ENCODE measurements around the gene TRIM2. TPM values are rescaled to one million over a fixed set of nuclear protein-coding genes. Genes with fewer than 3 reads are reported as not detected.

The TRIM2 gene
- total RNA-seq, 6 donors from 2014 or later = 17.6 to 45.1 (median 30.2) TPM

DNA sequence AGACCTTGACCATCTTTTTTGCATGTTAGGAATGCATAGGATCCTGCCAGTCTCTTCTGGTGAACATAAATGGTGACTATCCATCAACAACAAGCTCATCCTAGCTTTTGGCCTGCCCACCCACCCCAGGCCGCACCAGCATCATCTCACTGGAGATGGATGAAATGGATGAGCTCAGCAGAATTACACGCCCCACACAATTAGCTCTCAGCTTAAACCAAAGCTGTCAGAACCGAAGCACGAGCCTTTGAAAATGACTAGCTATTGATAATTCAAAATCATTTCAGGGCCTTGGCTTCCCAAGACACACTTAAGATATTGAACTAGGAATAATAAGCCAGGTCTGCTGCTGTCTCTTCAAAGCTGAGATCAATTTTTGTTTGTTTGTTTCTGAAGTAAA lies 77.8 kb downstream of the TRIM2 start:
- no peak for ATAC-seq (ENCODE audit: low FRiP score in 2 of 2)

GRCh38 chr4:153283260-153283659 lies 79.0 kb downstream of the TRIM2 start:
- TF ChIP-seq POLR2A (IDR thresholded peaks at IDR 0.05) (no peak), POLR2AphosphoS5 (IDR thresholded peaks at IDR 0.05) (no peak)
- Histone ChIP-seq H3K4me3 (no peak overlapping the region), H3K36me3 (no peaks in the 10 kb centered on the region), H3K27me3 (no peaks in the 10 kb centered on the region), H3K4me1 (no peaks in the 10 kb centered on the region), H3K27ac (no peak overlapping the region), H3K9me3 (peaks cover 0 to 8% (median 2%) of the 10 kb centered on the region in 4 donors)
- WGBS, 2 donors = 97% methylated on average over 3 of the region's 3 CpGs
- ATAC-seq (ENCODE audit: low FRiP score in 2 of 2) = no peak
- no peak for DNase-seq

More for the DNA sequence above, 77.8 kb downstream of the TRIM2 start:
- Histone ChIP-seq H3K4me1 (no peaks in the 10 kb centered on the region), H3K9me3 (peaks cover 0 to 8% (median 2%) of the 10 kb centered on the region in 4 donors), H3K36me3 (peaks cover 0 to 4% (median under 1%) of the 10 kb centered on the region in 4 donors), H3K4me3 (no peak overlapping the region), H3K27ac (no peak overlapping the region), H3K27me3 (no peaks in the 10 kb centered on the region)
- WGBS, 2 donors = 97% methylated on average over 4 of the region's 4 CpGs
- TF ChIP-seq POLR2AphosphoS5 (IDR thresholded peaks at IDR 0.05) = no peak
- no peak for TF ChIP-seq POLR2A (IDR thresholded peaks at IDR 0.05)
- TF ChIP-seq EP300 (IDR thresholded peaks at IDR 0.05) = no peak
- TF ChIP-seq, protein P1, sequence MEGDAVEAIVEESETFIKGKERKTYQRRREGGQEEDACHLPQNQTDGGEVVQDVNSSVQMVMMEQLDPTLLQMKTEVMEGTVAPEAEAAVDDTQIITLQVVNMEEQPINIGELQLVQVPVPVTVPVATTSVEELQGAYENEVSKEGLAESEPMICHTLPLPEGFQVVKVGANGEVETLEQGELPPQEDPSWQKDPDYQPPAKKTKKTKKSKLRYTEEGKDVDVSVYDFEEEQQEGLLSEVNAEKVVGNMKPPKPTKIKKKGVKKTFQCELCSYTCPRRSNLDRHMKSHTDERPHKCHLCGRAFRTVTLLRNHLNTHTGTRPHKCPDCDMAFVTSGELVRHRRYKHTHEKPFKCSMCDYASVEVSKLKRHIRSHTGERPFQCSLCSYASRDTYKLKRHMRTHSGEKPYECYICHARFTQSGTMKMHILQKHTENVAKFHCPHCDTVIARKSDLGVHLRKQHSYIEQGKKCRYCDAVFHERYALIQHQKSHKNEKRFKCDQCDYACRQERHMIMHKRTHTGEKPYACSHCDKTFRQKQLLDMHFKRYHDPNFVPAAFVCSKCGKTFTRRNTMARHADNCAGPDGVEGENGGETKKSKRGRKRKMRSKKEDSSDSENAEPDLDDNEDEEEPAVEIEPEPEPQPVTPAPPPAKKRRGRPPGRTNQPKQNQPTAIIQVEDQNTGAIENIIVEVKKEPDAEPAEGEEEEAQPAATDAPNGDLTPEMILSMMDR (IDR thresholded peaks at IDR 0.05) = no peak
- DNase-seq = no peak

- DNase-seq = no peak
- H3K36me3 ChIP-seq = peaks cover 0 to 3% (median 0%) of the 10 kb centered on the region in 4 donors
- no peaks in the 10 kb centered on the region for H3K4me1 ChIP-seq
- no peak overlapping the region for H3K4me3 ChIP-seq
- H3K27me3 ChIP-seq = no peaks in the 10 kb centered on the region
- no peak for TF ChIP-seq EP300 (IDR thresholded peaks at IDR 0.05)
- no peak for TF ChIP-seq POLR2AphosphoS5 (IDR thresholded peaks at IDR 0.05)
- TF ChIP-seq, protein P1 (IDR thresholded peaks at IDR 0.05) = no peak
- TF ChIP-seq POLR2A (IDR thresholded peaks at IDR 0.05) = no peak
- ATAC-seq (ENCODE audit: low FRiP score in 2 of 2) = no peak
- H3K27ac ChIP-seq = no peak overlapping the region
- H3K9me3 ChIP-seq = no peaks in the 10 kb centered on the region
- WGBS, 2 donors = 91 to 94% methylated on average over 3 of the region's 3 CpGs
Observed at GRCh38 chr4:153290134-153290533, 85.9 kb downstream of the TRIM2 start.

DNA sequence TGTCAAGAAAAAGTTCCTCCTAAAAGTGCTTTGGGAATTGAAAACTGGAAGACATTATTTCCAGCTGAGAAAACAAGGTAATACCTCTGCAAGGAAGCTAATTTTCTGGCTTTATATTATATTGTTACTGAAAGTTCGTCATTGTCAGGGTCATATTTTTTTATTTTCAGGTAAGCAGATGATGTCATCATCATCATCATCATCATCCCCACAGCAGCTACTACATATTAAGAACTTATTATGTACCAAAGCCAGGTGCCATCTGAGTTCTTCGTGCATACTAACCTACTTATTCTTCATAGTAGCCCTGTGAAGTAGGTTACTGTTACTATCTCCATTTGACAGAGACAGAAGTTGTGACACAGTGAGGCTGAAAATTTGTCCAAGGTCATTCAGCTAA lies 87.3 kb downstream of the TRIM2 start:
- H3K27me3 ChIP-seq = no peaks in the 10 kb centered on the region
- DNase-seq (no peak), ATAC-seq (ENCODE audit: low FRiP score in 2 of 2) (no peak)
- TF ChIP-seq, protein P1 (IDR thresholded peaks at IDR 0.05) = no peak
- TF ChIP-seq POLR2A (IDR thresholded peaks at IDR 0.05) (no peak), EP300 (IDR thresholded peaks at IDR 0.05) (no peak), POLR2AphosphoS5 (IDR thresholded peaks at IDR 0.05) (no peak)
- H3K36me3 ChIP-seq = peaks cover 0 to 12% (median 0%) of the 10 kb centered on the region in 4 donors
- H3K27ac ChIP-seq = no peak overlapping the region
- WGBS, 2 donors = 86 to 87% methylated on average over 2 of the region's 2 CpGs
- H3K9me3 ChIP-seq = no peaks in the 10 kb centered on the region
- H3K4me1 ChIP-seq = peaks cover 0 to 4% (median 2%) of the 10 kb centered on the region in 4 donors
- H3K4me3 ChIP-seq = no peak overlapping the region

DNA sequence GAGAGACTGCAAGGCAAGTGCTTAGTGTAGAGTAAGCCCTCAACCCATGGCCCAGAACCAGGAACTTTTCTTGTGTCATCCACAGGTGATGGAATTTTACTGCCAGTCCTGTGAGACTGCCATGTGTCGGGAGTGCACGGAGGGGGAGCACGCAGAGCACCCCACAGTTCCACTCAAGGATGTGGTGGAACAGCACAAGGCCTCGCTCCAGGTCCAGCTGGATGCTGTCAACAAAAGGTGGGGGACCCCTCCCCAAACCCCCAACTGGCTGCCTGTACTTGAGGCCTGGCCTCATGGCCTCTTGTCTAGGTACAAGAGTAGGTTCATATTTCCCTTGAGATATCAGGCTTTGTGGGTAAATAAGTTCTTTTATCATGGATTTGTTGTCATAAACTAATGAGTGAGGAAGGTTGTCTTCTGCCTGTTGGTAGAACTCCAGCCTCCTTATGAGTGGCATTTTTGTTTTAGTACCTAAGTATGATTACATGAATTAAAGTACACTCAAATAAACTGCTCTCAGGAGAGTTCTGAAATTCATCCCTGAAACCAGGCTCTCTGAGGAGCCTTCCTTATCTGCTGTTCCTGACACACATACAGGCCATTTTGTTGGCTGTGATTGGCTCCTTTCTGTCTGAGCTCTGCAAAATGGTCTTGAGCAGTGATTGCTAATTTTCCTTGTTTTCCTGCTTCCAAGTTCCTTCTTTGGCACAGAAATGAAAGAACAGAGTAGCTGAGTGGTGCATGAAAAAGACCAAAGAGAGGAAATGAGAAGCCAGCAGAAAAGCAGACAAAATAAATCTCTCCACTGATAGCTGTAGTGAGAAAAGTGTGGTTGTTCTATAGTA lies 88.9 kb downstream of the TRIM2 start:
- TF ChIP-seq EP300 (IDR thresholded peaks at IDR 0.05) (no peak), POLR2A (IDR thresholded peaks at IDR 0.05) (no peak), POLR2AphosphoS5 (IDR thresholded peaks at IDR 0.05) (no peak)
- TF ChIP-seq, protein P1 (IDR thresholded peaks at IDR 0.05) = no peak
- WGBS, 2 donors = 98 to 100% methylated on average over 3 to 4 of the region's 4 CpGs
- Histone ChIP-seq H3K9me3 (no peaks in the 10 kb centered on the region), H3K4me1 (peaks cover 0 to 12% (median 6%) of the 10 kb centered on the region in 4 donors), H3K27me3 (no peaks in the 10 kb centered on the region), H3K36me3 (peaks cover 0 to 12% (median 0%) of the 10 kb centered on the region in 4 donors), H3K4me3 (no peak overlapping the region), H3K27ac (no peak overlapping the region)
- no peak for ATAC-seq (ENCODE audit: low FRiP score in 2 of 2)
- DNase-seq = no peak

All from upper lobe of left lung (tissue), 6 donors.